Left lobe of liver (tissue), 2 donors: ENCODE results near the gene MS4A14. TPM values are rescaled to one million over a fixed set of nuclear protein-coding genes. Genes with fewer than 3 reads are reported as not detected.
"Not testable (repeated sequence)": the region's sequence is repeated elsewhere in the genome, so short reads cannot be mapped to it uniquely, and the experiment has no call there.

ENCODE experiments used
- ATAC-seq: fragments of 200-7000 bp; cut with Tn5 transposase; one replicate; pipeline ENCODE4 v1.9.1; 2020; ENCODE audit warnings: mild to moderate bottlenecking, moderate library complexity
- DNase-seq: peaks from one replicate; pipeline ENCODE4 v3.0.0-alpha.2; 2020; ENCODE audit warnings: low spot score
- total RNA-seq: library from RNA; stranded (reverse); gene quantifications from one replicate; pipeline ENCODE4 v1.2.1, GENCODE V29; 2021
- donor health status: DM: no; HTN: no; CAD: no; lungs with moderate emphysema.
- donor health status: DM: no; HTN: yes; CAD: no.

Gene MS4A14
- total RNA-seq, 1 donor from 2014 or later: 0.43 TPM

DNA sequence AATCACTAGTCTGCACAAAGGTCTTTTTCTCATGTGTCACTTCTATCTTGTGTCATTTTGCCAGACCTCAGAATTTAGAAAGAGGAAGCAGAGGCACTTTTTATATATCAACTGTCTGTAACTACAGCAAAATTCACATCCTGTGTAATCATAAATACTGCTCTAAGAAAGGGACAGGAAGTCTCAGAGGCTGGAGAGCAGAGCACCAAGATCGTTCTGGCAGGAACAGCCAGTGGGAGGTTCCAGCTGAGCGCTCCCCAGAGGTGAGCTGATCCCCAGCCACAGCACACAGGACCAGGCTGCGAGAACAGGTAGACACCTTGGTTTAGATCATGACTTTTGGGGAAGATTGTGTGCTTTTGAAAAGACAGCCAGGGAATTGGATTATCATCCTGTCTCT is 17.9 kb upstream of the MS4A14 start, which contains the start of gene MS4A7:
TSS of gene MS4A7 (plus strand) at position 179 of the 400 bp plus-strand sequence. CDS start 4,610 bp downstream, outside the sequence.
- peak; percentile 72 for ATAC-seq
- DNase-seq: no peak

DNA sequence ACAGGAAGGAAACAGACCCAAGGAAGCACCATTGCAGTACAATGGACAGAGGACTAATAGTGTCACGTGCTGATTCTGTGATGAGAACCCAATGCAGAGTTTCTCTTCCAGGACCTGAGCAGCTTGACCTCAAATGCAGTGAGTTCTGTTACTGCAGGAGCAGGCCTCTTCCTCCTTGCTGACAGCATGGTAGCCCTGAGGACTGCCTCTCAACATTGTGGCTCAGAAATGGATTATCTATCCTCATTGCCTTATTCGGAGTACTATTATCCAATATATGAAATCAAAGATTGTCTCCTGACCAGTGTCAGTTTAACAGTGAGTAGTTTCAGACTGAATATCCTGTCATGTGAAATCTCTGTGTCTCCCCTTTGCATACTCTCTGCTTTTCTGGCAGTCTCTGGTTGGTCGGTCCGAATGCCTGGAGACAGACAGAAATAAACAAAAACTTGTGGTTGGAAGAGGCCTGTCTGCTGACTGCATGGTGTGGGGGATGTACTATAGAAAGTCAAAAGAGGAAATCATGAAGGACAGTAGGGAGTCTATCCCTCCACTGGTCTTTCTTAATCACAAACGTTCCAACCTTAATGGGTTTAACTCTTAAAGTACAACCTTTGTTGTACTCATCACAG is 6.9 kb upstream of the MS4A14 start:
- ATAC-seq (peak; percentile 18), DNase-seq (no peak)

DNA sequence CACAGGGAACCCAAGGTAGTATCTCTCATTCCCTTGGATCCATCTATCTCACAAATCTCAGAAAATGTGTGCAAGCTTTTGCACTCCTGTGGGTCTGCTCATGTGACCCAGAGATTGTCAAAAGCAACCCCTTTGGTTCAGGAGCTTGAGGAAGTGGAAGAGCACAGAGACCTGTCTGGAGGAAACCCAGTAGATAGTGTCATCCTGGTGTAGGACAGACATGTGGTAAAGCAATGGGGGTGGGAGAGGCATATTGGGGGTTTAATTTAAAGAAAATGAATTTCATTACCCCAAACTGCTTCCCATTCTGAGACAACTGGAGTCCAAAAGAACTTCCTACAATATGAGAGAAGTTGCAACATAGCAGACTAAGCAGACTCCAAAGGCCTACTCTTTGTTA is 5.8 kb upstream of the MS4A14 start:
- DNase-seq (no peak), ATAC-seq (no peak)

DNA sequence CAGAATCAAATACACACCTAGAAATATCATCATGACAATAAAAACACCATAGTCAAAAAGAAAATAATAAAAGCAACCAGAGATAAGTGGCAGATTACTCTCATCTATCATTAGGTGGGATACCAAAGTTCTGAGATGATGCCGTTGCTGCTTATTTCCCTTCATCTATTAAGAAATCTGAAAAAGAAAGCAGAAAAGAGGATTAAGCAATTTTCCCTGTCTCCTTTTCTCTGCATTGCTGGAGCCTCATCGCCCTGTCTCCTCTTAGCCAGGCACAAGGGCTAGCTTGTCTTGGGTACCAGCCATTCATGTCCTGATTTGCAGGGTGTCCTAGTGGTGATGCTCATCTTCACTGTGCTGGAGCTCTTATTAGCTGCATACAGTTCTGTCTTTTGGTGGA is 3.9 kb upstream of the MS4A14 start:
- ATAC-seq (no peak), DNase-seq (no peak)

- ATAC-seq (no peak), DNase-seq (no peak)
Measured at GRCh38 chr11:60393016-60393415, 3.2 kb upstream of the MS4A14 start.

DNA sequence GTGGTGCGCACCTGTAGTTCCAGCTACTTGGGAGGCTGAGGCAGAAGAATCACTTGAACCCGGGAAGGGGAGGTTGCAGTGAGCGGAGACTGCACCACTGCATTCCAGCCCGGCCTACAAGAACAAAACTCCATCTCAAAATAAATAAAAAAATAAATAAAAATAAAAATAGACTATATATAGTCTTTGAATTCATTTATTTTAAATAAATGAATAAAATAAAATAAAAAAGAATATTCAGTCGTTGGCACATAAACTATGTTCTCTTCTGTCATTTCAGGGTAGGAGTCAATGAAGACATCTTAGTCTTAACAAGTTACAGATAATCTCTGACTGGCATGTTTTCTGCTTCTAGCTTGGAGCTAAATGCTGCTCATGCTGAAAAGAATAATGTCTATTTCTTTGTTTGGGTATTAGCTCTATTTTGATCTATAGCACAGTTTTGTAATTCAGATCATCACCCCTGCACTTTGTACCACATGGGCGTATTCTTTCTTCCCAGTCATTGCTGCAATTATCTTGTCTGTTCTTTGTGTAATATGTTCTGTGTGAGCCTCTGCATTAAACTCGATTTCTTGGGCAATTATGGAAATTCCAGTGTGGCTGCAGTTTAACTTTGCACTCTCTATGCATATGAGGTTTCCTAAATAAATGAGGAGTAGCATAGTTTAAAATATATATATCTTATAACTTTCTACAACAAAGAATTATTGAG is 1.4 kb upstream of the MS4A14 start:
- ATAC-seq: no peak
- no peak for DNase-seq

DNA sequence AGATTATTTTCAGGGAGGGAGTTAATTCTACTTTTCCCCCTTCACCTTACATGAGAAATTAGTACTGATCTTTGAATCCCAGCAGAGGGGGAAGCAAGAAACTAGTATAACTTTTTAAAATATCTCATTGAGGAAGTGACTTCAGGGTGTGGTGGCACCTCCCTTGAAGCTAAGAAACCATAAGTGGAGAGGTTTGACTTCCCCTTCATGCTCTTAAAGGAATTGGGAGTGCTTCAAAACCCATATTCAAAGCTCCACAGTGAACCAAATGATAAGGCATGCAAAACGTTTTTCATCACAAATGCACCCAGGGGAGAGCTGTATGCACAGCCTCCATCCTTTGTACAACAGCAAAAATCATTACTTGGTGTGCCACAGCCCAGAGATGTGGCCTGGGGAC is 540 bp downstream of the MS4A14 start:
- peak; percentile 26 for ATAC-seq
- DNase-seq: no peak

- DNase-seq (no peak), ATAC-seq (no peak)
Measured at GRCh38 chr11:60420015-60420414, 23.8 kb downstream of the MS4A14 start.

DNA sequence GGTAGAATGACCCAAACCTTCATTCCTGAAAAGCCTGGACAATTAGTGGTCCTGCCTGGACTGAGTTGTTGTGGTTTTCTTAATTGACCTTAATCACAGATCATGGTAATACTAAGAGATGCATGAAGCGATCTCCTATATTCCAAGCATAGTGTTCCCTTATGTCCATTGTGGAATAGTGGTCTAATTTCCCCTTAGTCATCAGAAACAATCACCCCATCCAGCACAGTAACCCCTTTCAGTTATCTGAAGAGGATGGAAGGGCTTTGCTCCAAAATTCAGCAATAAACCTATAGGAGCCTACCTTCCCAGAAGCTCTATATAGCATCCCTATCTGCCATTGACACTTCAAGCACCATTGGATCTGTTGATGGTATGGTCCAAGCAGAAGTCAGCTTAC is 26.4 kb downstream of the MS4A14 start:
- ATAC-seq (no peak), DNase-seq (no peak)

GRCh38 chr11:60428517-60428916 is 32.3 kb downstream of the MS4A14 start:
- ATAC-seq: no peak
- no peak for DNase-seq

GRCh38 chr11:60429272-60429671 is 33.0 kb downstream of the MS4A14 start, which contains the start of gene MS4A5:
MS4A5 (plus strand) TSS chr11:60429572; CDS start chr11:60429675, 103 bp downstream.
- ATAC-seq: no peak
- DNase-seq: no peak

GRCh38 chr11:60431251-60431650 is 35.0 kb downstream of the MS4A14 start:
- DNase-seq (no peak), ATAC-seq (no peak)

DNA sequence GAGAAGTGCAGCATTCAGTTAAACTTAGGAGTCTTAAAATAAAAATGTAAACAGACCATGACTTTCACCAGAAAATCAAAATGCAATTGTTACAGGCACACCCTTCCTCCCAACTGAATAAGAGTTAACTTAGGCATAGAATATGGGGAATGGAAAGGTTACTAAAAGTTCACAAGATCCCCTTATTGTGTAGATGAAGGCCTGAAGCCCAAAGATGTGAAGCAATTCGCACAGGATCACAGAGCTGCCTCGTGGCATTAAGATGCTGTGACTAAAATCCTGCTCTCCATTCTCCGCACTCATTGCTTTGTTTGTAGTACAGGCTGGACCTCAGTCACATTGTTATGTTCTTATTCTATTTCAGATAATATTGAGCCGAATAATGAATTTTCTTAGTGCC is 37.1 kb downstream of the MS4A14 start:
- ATAC-seq: no peak
- DNase-seq: no peak

GRCh38 chr11:60447070-60447469 is 50.8 kb downstream of the MS4A14 start:
- DNase-seq: no peak
- no peak for ATAC-seq

DNA sequence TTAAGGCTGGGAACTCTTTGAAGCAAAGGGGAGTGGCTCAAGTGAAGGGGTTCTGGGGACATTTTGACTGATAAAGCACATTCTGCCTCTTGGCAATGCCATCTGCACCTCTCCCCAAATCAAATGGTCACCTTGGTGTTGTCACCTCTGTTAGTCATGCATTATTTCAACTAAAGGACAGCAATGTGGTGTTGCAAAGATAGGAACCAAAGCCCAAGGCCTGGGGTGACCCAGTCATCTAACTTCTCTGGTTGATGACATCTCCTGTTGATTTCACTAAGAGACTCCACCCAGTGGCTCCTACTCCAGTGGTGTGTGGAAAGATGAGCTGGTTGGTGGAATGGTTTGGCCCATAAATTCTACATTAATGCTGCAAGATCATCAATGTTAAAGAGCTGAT is 51.6 kb downstream of the MS4A14 start:
- no peak for ATAC-seq

GRCh38 chr11:60451185-60451584 is 54.9 kb downstream of the MS4A14 start:
- DNase-seq, ATAC-seq: not testable (repeated sequence)

More for the DNA sequence above, 51.6 kb downstream of the MS4A14 start:
- no peak for DNase-seq

DNA sequence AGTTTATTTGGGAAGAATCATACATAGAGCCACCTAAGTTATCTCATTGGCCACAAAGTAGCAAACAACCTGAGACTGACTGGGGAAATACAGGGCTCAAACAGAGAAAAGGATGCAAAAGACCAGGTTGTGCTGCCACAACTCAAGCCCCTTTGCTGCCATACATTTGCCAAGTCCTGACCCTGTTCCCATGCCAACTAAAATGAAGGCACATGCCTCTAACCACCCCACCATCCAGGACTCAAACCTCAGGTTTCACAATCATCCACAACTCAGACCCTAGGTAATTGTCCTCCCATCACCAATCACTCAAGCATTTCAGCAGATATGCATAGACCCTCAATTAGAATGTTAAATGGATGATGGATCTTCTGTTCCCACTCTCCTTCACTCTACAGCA is 58.0 kb downstream of the MS4A14 start:
- DNase-seq (no peak), ATAC-seq (no peak)

- ATAC-seq (no peak), DNase-seq (no peak)
Measured at GRCh38 chr11:60455531-60456042, 59.3 kb downstream of the MS4A14 start, which contains the start of gene MS4A1. MS4A1 (plus strand) TSS chr11:60455847; CDS start chr11:60462375, 6,528 bp downstream.

DNA sequence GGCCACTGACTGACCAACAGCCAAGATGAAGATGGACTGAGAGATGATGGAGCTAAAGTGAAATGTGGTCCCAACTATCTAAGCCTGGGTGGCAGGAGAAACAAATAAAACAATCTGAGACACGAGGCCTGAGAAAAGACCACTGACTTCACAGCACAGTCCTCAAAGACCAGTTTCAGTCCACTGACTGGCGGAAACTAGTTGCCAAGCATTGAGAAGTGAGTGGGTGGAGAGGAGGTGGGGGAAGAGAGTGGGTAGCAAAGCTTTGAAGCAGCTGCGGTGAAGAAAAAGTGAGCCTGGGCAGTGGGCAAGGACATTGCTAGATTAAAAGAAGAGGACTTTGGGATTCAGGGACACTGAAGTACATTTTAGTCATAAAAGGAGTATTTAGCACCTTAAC is 61.3 kb downstream of the MS4A14 start:
- ATAC-seq (no peak), DNase-seq (no peak)

DNA sequence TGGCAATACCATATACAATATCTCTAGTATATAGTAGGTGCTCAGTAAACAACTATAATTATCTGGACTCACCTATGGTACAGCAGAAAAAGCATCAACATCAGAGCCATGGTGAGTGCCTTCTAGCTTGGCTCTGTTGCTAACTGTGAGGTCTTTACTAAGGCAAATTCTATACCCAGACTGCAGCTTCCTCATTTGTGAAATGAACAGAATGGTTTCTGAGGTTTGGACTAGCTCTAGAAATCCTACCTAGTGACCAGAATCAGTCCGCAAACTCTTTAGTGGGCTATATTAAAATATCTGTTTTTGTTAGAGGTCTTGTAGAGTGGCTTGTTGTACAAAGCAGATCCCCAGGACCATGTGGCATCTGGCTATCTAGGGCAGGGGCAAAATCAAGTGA is 63.1 kb downstream of the MS4A14 start:
- no peak for DNase-seq
- no peak for ATAC-seq
